GM19328 (cell line): ENCODE results near the gene ANKIB1.
"Not testable (repeated sequence)": the region's sequence is repeated elsewhere in the genome, so short reads cannot be mapped to it uniquely, and the experiment has no call there.

Experiments
- ATAC-seq: cut with Tn5 transposase; IDR thresholded peaks from one replicate; pipeline ENCODE4 v1.9.1; 2021; ENCODE audit warnings: mild to moderate bottlenecking, moderate library complexity; ENCODE audit not compliant: unreplicated experiment

Gene ANKIB1, protein sequence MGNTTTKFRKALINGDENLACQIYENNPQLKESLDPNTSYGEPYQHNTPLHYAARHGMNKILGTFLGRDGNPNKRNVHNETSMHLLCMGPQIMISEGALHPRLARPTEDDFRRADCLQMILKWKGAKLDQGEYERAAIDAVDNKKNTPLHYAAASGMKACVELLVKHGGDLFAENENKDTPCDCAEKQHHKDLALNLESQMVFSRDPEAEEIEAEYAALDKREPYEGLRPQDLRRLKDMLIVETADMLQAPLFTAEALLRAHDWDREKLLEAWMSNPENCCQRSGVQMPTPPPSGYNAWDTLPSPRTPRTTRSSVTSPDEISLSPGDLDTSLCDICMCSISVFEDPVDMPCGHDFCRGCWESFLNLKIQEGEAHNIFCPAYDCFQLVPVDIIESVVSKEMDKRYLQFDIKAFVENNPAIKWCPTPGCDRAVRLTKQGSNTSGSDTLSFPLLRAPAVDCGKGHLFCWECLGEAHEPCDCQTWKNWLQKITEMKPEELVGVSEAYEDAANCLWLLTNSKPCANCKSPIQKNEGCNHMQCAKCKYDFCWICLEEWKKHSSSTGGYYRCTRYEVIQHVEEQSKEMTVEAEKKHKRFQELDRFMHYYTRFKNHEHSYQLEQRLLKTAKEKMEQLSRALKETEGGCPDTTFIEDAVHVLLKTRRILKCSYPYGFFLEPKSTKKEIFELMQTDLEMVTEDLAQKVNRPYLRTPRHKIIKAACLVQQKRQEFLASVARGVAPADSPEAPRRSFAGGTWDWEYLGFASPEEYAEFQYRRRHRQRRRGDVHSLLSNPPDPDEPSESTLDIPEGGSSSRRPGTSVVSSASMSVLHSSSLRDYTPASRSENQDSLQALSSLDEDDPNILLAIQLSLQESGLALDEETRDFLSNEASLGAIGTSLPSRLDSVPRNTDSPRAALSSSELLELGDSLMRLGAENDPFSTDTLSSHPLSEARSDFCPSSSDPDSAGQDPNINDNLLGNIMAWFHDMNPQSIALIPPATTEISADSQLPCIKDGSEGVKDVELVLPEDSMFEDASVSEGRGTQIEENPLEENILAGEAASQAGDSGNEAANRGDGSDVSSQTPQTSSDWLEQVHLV

DNA sequence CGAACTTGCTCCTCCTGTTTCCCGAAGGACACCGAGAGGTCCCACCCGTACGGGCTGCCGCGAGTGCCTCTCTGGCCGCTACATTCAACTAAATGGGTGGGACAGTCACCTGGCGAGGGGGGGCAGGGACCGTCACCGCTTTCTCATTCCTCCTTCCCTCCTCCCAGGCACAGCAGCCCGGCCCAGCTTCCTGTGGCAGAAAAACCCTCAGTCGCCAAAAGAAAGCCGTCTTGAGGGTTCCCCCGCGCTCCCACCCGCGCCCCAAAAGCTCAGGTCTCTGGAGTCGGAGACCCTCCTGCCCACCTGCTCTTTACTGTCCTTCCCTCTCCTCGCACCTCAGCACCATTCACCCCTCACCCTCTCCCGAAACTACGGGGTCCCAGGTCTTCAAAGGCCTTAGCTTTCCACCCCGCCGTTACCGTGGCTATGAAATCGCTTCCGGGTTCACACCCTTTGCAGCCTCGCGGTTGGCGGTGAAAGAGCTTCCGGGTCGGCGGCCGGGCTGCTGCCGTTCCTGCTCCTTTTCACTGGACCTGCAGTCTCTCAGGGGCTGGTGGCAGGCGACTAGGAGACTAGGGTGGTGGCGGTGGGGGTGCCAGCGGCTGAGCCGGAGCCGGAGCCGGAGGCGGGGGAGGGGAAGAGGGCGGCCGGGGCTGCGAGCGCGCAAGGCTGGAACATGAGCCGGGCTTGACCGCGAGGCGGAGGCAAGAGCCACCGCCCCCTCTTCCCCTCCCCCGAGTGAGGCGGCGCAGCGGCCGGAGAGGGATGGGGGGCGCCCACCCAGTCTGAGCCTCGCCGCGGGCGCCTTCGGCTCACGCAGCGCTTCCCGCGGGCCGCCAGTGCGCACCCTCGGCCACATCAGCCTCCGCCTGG lies at the start of gene ANKIB1, which contains the start of gene KRIT1:
TSS of gene ANKIB1 (plus strand) at position 488 of the 873 bp plus-strand sequence. CDS start 49,005 bp downstream, outside the sequence.
TSS of gene KRIT1 (minus strand) at position 428 of the 873 bp plus-strand sequence. CDS start 3,779 bp downstream, outside the sequence.
- ATAC-seq, result peak; percentile 73

DNA sequence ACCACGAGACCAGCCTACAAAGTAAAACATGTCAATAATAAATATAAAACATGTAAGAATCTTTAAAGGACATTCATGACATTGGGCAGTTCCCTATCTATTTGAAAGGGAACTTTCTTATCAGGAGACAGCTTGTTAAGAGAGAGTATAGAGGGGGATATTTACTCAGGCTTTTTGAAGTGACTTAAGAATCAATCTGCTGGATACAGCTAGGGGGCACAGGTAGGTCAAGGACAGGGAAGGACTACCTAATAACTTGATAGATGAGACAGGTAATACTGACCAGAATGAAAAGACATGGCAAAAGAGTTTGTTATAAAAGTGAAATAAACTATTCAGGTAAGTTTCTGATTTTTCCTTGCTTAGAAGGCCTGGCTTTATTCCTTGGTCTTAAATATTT lies 45.0 kb upstream of the ANKIB1 start:
- ATAC-seq, result no peak

DNA sequence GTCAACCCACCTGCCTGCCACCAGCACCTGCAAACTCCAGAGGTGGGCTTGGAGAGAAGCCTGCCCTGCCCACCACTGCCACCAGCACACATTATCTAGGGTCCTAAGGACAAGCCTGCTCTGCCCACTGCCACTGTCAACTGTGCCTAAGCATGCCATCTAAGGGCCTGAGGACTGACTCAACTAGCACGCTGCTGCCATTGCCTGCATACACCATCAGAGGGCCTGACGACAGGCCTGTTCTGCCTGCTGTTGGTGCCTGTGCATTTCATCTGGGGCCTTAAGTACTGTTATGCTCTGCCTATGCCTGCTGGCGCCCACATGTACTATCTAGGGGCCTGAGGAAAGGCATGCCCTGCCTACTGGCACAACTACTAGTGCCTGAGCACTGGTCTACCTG lies 39.8 kb upstream of the ANKIB1 start:
- no peak for ATAC-seq

DNA sequence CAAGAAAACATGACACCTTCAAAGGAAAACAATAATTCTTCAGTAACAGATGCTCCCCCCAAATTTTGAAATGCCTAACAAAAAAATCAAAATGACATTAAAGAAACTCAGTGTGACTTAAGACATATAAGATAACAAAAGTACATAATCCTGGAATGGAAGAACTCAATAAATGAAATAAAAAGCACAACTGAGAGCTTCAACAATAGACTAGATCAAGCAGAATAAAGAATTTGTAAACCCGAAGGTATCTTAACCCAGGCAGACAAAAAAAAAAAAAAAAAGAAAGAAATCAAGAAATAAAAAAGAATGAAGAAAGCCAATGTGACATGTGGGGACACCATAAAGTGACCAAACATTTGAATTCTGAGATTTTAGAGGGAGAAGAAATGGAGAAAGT lies 39.1 kb upstream of the ANKIB1 start:
- no peak for ATAC-seq

DNA sequence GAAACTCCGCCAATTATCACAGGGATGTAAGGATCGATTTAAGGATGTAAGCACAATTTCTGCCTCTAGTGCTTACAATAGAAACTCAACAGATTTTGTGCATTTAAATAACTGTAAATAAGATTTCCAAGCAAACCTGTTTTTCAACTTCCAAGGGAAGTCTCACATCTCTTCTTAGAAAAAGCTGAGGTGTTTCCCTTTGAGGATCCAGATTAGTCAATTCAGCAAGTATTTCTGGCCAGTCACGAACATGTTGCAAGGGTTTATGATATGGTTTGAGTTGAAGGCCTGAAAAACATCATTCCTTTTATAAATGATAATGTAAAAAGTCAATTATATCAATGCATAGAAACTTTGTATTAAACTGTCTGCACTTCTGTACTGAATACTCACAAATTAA lies 24.0 kb upstream of the ANKIB1 start:
- no peak for ATAC-seq

DNA sequence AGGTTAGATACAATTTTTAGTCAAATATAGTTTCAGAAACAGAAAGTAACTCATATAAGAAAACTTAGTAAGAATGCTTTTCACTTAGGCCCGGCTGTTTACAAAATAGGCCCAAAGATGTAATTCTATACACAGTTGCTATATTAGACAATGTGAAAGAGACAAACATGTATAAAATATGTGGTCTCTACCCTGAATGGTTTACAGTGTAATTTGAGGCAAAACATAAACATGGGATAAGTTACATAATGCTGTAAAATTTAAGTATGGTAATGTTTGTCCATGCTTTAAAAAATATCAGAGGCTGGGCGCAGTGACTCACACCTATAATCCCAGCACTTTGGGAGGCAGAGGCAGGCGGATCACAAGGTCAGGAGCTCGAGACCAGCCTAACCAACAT lies 18.8 kb upstream of the ANKIB1 start:
- ATAC-seq, result no peak

DNA sequence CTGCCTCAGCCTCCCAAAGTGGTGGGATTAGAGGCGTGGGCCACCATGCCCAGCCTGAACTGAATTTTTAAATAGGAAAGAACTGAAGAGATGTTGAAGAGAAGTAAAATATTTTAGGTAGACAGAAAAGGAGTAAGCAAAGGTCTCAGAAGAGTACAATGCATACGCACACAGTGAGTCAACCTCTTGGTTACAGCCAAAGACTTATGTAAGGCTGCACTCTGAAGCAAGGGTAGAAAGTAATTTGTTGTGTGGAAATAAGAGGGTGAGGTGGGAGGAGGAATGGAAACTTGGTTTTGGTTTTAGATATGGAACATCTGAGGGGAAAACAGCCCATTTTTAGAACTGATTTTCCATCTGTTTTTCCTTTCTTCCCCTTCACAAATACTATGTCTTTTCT lies 17.7 kb upstream of the ANKIB1 start:
- ATAC-seq, result no peak

DNA sequence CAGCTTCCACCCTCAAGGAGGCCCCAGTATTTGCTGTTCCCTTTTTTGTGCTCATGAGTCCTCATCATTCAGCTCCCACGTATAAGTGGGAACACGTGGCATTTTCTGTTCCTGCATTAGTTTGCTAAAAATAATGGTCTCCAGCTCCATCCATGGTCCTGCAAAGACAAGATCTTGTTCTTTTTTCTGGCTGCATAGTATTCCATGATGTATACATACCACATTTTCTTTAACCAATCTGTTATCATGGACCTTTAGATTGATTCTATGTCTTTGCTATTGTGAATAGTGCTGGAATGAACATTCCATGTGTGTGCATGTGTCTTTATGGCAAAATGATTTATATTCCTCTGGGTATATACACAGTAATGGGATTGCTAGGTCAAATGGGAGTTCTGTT lies 17.0 kb upstream of the ANKIB1 start:
- no peak for ATAC-seq

DNA sequence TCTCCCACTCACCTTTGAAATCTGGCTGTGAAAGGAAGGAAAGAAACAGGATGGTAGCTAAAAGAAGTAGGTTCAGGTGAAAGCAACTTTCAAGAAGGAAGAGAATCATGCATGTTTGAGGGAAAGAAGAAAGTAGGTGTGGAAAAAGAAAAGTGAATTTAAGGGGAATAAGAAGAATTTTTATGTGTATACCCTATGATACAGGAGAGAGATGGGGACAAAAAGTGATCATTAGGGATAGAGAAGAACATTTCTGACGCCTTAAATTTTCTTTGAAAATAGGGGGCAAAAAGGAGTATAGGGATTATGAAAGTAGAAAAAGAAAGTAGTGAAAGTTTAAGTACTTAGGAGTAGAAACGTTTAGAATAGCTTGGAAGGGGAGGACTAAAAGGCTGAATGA lies 15.2 kb upstream of the ANKIB1 start:
- ATAC-seq, result no peak

GRCh38 chr7:92242972-92243371 lies 2.8 kb upstream of the ANKIB1 start:
- no peak for ATAC-seq

- no peak for ATAC-seq
Observed at GRCh38 chr7:92244808-92245486, 827 bp upstream of the ANKIB1 start.

DNA sequence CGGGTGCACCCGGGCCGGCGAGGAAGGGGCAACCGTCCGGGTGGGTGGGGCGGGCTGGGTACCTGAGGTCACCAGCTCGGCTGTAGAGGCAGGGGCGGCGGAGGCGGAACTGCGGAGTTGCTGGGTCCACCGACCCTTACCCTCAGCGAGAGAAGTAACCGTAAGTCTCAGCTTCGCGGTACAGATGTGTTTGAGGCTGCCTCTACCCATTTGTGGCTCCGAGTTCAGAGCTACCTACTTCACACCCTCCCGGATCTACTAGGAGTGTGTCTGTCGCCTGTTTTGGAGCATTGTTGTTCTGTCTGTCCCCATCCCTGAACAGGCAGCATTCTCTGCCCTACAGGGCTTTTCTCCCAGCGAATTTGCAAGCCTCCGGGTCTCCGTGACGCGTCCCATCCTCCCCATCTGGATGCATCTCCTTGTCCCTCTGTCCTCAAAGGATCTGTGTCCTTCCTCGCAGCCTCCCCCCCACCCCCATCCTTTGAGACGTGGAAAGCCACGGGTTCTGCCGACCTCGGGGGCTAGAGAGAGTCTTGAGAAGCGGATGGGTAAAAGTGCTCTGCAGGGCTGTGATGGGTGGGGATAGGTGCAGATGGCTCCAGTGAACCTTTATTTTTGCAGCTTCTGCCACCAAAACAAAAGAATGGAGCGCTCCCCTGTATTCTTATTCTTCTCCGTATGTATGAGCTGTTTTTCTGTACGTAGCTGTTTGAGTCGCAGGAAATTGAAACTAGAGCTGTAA lies 757 bp downstream of the ANKIB1 start:
- ATAC-seq, result peak; percentile 25

GRCh38 chr7:92250603-92251002 lies 4.8 kb downstream of the ANKIB1 start:
- no peak for ATAC-seq

GRCh38 chr7:92251181-92251580 lies 5.4 kb downstream of the ANKIB1 start:
- ATAC-seq, result no peak

- no peak for ATAC-seq
Observed at GRCh38 chr7:92253251-92253650, 7.5 kb downstream of the ANKIB1 start.

DNA sequence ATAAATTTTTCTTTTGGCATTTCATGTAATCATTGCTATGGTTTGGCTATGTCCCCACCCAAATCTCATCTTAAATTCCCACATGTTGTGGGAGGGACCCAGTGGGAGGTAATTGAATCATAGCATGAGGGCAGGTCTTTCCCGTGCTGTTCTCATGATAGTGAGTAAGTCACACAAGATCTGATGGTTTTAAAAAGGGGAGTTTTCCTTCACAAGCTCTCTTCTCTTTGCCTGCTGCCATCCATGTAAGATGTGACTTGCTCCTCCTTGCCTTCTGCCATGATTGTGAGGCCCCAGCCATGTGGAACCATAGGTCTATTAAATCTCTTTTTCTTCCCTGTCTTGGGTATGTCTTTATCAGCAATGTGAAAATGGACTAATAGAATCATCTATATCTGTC lies 9.0 kb downstream of the ANKIB1 start:
- not testable (repeated sequence) for ATAC-seq

- ATAC-seq, result no peak
Observed at GRCh38 chr7:92255308-92255707, 9.5 kb downstream of the ANKIB1 start.

- no peak for ATAC-seq
Observed at GRCh38 chr7:92259062-92259461, 13.3 kb downstream of the ANKIB1 start.

DNA sequence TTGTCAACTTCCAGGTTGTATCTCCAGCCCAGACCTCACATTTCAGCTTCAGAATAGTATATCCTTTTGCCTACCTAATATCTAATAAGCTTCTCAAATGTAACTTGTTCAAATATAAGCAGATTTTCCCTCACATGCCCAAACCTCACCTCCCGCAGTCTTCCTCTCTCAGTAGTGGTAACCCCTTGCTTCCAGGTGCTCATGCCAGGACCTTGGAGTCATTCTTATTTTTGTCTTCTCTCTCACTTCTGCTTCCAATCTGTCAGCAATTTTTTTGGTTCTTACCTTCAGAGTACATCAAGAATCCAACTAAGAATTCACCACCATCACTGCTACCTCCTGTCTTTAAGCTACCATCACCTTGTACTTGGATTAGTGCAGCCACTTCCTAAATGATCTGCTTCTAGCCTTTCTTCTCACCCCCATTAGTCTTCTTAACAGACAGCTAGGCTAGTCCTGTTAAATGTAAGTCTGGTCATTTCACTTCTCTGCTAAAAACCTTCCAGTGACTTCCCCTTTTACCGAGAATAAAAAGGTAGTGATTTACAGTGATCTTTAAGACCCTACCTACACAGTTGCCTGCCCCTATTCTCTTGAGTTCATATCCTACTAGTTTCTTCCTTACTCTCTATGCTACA lies 14.0 kb downstream of the ANKIB1 start:
- ATAC-seq, result no peak
